IPS-NIHi11 (cell line): ENCODE results near the gene STAT6.

Experiments
- DNase-seq: peaks from one replicate; pipeline ENCODE4 v3.0.0; 2012; ENCODE audit warnings: mixed read lengths, low spot score

Gene STAT6

DNA sequence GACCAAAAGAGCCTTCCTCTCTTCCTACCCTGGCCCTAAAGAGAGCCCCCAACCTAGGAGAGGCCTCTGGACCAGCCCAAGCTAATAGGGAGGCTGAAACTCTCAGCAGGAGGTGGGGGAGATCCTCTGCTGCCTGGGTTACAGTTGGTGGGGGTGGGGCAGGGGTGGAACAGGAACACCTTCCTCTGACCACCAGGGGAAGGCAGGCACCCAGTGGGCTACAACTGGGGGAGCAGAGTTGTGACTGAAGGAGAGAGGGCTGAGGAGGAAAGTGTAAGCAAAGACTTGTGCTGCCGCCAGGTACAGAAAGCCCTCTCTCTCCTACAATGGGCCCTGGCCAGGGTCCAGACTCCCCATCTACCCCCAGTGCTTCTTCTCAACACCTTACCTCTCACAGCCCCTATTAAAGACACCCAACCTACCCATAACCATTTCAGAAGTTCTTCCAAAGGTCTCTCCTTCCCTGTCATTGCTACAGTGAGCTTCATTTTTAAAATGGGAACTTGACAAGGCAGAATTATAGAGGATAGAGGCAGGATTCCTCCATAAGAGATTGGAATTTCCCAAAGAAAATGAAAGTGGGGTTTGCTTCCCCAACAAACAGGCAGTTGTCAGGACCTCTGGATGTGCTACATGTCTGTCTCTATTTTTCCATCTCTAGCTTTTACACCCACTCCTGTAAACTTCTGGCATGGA, 62.6 kb downstream of the STAT6 start:
- no peak for DNase-seq

DNA sequence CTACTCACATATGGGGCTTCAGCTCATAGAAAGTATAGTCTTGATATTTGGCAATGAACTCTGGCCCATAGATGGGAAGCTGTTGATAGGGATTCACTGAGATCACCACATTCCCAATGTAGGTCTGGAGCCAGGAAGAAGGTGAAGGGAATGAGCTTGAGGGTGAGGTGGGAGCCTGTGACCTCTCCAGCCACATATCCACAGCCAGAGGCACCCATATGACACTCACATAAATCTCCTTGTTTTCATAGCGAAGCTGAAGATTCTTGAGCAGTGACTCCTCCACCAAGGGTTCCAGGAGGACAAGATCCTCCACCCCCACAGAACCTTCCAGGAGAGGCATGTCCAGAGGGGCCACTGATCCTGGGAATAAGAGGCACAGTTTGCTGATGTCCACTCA, 63.2 kb downstream of the STAT6 start:
- no peak for DNase-seq

DNA sequence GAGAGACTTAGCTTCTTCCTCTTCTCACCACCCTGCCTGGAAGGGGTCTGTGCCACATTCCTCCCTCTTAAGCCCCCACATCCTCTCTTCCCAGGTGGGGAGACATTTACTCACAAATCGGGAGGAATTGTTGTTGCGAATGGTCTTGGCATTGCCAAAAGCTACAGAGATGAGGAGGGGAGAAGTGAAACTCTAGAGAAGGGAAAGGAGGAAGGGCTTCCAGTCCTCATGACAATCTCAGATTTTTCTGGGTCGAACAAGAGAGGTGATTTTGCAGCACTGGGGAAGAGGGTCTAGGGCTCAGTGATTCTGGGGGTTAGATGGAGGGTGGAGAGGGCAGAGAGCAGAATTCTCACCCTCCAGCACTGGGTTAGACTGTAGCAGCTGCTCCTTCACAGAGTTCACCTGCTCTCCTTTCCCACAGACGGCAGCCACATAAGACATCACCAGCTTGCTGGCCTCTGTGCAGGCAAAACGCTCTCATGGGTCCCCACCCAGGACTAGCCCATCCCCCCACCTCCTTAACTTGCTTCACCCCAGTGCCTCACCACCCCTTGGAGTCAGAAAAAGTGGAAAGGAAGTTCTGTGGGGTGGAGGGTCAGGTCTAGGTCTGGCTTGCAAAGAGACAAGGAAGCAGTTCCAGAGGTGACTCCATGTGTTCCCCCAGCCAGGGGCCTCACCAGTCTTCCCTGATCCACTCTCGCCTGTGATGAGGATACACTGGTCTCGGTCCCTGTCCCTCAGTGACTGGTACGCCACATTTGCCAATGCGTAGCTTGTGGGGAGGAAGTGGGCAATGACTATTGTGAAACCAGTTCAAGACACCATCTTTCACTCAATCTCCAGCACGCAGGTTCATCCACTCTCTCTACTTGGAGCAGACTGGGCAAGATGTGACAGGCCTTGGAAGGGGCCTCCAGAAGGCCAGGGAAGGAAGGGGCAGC, 63.9 kb downstream of the STAT6 start:
- DNase-seq = no peak

DNA sequence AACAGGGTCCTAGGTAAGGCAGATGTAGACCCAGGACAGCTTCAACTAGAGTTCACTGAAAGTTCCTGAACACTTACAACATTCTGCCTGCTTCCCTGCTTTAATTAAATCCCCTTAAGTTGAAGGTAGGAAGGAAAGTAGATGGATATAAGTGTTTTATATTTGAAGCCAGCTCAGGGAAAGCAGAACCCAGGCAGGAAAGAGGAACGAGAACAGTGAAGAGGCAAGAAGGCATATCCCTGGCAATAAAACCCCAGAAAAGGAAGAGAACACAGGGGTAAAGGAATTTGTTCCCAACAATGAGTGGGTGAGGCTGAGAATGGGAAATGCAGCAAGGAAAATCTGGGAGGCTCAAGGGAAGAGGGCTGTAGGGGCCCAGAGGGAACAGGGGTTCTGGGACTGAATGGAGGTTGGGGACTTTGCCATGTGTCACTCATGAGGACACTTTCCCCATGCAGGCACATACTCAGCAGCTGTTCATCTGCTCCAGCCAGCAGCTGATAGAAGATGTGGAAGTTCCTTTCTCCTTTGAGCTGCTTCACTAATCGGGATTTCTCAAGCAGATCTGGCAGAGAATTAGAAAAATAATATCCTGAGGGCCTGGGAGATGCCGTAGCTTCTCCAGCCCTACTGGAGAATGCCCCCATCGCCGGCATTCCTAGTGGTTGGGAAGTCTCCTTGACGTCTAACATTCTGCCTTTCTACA, 64.9 kb downstream of the STAT6 start:
- DNase-seq = no peak
